Measurements from ENCODE around the gene KCNIP1. TPM values are rescaled to one million over a fixed set of nuclear protein-coding genes. Genes with fewer than 3 reads are reported as not detected.
"Not testable (repeated sequence)": the region's sequence is repeated elsewhere in the genome, so short reads cannot be mapped to it uniquely, and the experiment has no call there.

The KCNIP1 gene
- total RNA-seq, 4 donors from 2014 or later, result not detected

DNA sequence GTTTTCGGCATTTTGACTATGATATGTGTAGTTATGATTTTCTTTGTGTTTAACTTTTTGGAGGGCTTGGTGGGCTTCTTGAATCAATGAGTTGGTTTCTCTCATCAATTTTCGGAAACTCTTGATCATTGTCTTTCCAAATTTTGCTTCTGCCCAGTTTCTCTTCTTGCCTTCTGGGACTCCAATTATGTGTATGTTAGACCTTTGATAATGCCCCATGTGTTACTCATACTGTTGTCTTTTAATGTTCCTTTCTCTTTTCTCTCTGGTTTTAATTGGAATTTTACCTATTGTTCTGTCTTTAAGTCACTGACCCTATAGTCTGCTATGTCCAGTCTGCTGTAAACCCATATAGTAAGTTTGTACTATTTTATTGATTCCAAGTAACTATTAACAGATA lies 41.5 kb downstream of the KCNIP1 start:
- no peak for DNase-seq
- intact Hi-C loops (cut with DNase I), result no loop called here
- no peak for TF ChIP-seq POLR2A (IDR thresholded peaks at IDR 0.05)
- TF ChIP-seq, protein P1, sequence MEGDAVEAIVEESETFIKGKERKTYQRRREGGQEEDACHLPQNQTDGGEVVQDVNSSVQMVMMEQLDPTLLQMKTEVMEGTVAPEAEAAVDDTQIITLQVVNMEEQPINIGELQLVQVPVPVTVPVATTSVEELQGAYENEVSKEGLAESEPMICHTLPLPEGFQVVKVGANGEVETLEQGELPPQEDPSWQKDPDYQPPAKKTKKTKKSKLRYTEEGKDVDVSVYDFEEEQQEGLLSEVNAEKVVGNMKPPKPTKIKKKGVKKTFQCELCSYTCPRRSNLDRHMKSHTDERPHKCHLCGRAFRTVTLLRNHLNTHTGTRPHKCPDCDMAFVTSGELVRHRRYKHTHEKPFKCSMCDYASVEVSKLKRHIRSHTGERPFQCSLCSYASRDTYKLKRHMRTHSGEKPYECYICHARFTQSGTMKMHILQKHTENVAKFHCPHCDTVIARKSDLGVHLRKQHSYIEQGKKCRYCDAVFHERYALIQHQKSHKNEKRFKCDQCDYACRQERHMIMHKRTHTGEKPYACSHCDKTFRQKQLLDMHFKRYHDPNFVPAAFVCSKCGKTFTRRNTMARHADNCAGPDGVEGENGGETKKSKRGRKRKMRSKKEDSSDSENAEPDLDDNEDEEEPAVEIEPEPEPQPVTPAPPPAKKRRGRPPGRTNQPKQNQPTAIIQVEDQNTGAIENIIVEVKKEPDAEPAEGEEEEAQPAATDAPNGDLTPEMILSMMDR (IDR thresholded peaks at IDR 0.05), result no peak
- Histone ChIP-seq H3K36me3 (no peaks in the 10 kb centered on the region), H3K27ac (no peak overlapping the region), H3K9me3 (peaks cover 0 to 17% (median 3%) of the 10 kb centered on the region in 3 donors), H3K4me3 (no peak overlapping the region), H3K4me1 (no peaks in the 10 kb centered on the region), H3K27me3 (no peaks in the 10 kb centered on the region)
- 58 to 95% methylated on average over 2 of the region's 2 CpGs for WGBS, 2 donors

DNA sequence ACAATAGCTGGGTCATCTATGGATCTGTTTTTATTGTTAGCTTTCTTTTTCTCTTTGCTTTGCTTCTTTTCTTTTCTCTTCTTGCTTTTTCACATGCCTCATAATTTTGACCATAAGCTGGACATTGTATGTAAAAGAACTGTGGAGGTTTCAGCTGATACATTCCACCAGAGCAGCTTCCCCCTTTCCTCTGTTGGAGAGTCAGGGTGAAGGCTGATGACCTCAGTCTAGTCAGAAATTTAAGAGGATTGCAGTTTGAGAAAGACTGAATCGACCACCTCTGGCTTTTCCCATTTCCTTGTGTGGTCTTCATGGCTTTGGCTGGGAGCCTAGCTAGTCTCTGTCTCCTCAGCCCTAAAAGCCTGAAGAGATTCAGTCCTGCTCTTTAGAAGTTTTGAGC lies 42.0 kb downstream of the KCNIP1 start:
- no peaks in the 10 kb centered on the region for H3K27me3 ChIP-seq
- H3K4me3 ChIP-seq, result no peak overlapping the region
- H3K27ac ChIP-seq, result no peak overlapping the region
- H3K4me1 ChIP-seq, result no peaks in the 10 kb centered on the region
- intact Hi-C loops (cut with DNase I), result no loop called here
- no peak for DNase-seq
- TF ChIP-seq POLR2A (IDR thresholded peaks at IDR 0.05), result no peak
- TF ChIP-seq, protein P1 (IDR thresholded peaks at IDR 0.05), result no peak
- peaks cover 0 to 17% (median 3%) of the 10 kb centered on the region in 3 donors for H3K9me3 ChIP-seq
- no peaks in the 10 kb centered on the region for H3K36me3 ChIP-seq
- WGBS, 2 donors, result 56 to 63% methylated on average over 1 of the region's 1 CpG

DNA sequence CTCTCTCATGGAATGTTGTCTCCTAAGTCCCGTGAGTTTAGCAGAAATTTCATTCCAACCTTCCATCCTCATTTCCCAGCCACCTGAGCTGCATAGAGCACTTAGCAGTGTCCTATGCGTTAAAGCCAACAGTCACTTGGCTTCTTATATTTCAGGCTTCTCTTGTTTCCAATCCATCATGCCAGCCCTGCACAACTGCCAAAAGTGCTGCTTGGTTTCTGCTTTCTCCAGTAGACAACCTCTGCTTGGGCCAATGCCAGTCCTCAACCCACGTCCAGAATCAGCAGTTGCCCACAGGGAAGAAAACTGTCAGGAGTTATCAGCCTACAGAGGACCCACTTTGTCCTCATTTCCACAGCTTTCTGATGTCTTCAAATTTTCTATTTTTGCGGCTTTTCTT lies 42.5 kb downstream of the KCNIP1 start:
- TF ChIP-seq, protein P1 (IDR thresholded peaks at IDR 0.05), result no peak
- no peak for TF ChIP-seq POLR2A (IDR thresholded peaks at IDR 0.05)
- Histone ChIP-seq H3K27me3 (no peaks in the 10 kb centered on the region), H3K4me1 (no peaks in the 10 kb centered on the region), H3K36me3 (no peaks in the 10 kb centered on the region), H3K27ac (no peak overlapping the region), H3K4me3 (no peak overlapping the region), H3K9me3 (peaks cover 0 to 17% (median 3%) of the 10 kb centered on the region in 3 donors)
- intact Hi-C loops (cut with DNase I), result no loop called here
- 43 to 57% methylated on average over 4 of the region's 4 CpGs for WGBS, 2 donors
- DNase-seq, result no peak

DNA sequence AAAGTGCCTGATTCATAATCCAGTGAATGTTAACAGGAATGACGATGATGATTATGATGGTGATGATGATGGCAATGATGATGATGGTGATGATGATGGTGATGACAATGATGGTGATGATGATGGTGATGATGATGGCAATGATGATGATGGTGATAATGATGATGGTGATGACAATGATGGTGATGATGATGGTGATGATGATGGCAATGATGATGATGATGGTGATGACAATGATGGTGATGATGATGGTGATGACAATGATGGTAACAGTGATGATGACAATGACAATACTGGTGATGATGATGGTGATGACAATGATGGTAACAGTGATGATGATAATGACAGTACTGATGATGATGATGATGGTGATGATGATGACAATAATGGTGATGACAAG lies 46.6 kb downstream of the KCNIP1 start:
- Histone ChIP-seq H3K27me3 (peaks cover 0 to 11% (median 0%) of the 10 kb centered on the region in 4 donors), H3K4me1 (peaks cover 5 to 12% (median 5%) of the 10 kb centered on the region in 3 donors)
- H3K4me3 ChIP-seq; H3K9me3 ChIP-seq; DNase-seq; H3K36me3 ChIP-seq; H3K27ac ChIP-seq; intact Hi-C loops (cut with DNase I): not testable (repeated sequence)
- WGBS, 2 donors, result 70 to 86% methylated on average over 1 of the region's 1 CpG

DNA sequence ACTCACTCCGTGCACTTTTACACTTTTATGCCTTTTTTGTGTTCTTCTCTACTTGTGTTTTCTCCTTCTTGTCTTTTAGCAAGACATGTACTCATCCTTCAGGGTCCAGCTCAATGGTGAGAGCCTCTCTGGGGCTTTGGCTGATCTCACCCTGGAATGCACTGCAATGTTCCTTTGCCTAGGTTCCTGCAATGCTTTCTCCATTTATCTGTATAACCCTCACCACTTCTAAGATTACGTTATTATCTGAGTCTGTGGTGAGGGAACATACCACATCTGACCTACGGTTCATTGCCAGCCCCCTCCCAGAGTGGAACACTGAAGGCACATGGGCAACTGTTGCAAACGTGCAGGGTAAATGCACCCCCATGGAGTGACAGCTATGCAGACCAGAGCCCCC lies 47.3 kb downstream of the KCNIP1 start:
- TF ChIP-seq, protein P1 (IDR thresholded peaks at IDR 0.05), result no peak
- no peak for TF ChIP-seq POLR2A (IDR thresholded peaks at IDR 0.05)
- Histone ChIP-seq H3K9me3 (peaks cover 0 to 1% (median 0%) of the 10 kb centered on the region in 3 donors), H3K27me3 (peaks cover 0 to 16% (median 0%) of the 10 kb centered on the region in 4 donors), H3K4me1 (peaks cover 5 to 13% (median 5%) of the 10 kb centered on the region in 3 donors), H3K36me3 (no peaks in the 10 kb centered on the region), H3K4me3 (no peak overlapping the region), H3K27ac (no peak overlapping the region)
- no peak for DNase-seq
- intact Hi-C loops (cut with DNase I), result no loop called here
- 57 to 82% methylated on average over 4 of the region's 4 CpGs for WGBS, 2 donors

DNA sequence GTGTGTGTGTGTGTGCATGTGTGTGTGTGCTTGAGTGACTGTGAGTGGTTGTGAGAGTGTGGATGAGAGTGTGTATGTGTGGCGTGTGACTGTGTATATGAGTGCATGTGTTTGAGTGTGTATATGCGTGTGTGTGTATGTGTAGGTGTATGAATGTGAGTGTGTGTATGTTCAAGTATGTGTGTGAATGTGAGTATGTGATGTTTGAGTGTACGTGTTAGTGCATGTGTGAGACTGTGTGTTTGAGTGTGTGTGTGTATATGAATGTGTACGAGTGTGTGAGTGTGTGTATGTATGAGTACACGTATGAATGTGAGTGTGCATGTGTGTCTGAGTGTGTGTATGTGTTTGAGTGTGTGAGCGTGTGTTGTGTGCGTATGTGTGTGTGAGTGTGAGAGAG lies 47.8 kb downstream of the KCNIP1 start:
- H3K27ac ChIP-seq, result no peak overlapping the region
- H3K9me3 ChIP-seq, result no peaks in the 10 kb centered on the region
- intact Hi-C loops (cut with DNase I), result no loop called here
- no peak for TF ChIP-seq POLR2A (IDR thresholded peaks at IDR 0.05)
- TF ChIP-seq, protein P1 (IDR thresholded peaks at IDR 0.05), result no peak
- 88 to 93% methylated on average over 7 of the region's 7 CpGs for WGBS, 2 donors
- peaks cover 0 to 16% (median 0%) of the 10 kb centered on the region in 4 donors for H3K27me3 ChIP-seq
- no peaks in the 10 kb centered on the region for H3K36me3 ChIP-seq
- H3K4me3 ChIP-seq, result no peak overlapping the region
- H3K4me1 ChIP-seq, result peaks cover 5 to 13% (median 5%) of the 10 kb centered on the region in 3 donors
- no peak for DNase-seq

Measured in esophagus squamous epithelium (tissue), 5 donors.